ENCODE measurements around the gene CANT1.
"Not testable (repeated sequence)": the region's sequence is repeated elsewhere in the genome, so short reads cannot be mapped to it uniquely, and the experiment has no call there.

DNA sequence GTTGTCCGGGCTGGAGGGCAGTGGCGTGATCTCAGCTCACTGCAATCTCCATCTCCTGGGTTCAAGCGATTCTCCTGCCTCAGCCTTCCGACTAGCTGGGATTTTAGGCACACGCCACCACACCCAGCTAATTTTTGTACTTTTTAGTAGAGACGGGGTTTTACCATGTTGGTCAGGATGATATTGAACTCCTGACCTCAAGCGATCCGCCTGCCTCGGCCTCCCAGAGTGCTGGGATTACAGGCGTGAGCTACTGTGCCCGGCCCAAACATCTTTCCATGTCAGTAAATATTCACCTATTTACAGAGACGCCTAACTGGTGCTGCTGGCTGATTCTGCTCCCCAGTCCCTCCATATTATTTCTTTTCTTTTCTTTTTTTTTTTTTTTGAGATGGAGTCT, 21.1 kb upstream of the CANT1 start:
- TF ChIP-seq, protein P1, sequence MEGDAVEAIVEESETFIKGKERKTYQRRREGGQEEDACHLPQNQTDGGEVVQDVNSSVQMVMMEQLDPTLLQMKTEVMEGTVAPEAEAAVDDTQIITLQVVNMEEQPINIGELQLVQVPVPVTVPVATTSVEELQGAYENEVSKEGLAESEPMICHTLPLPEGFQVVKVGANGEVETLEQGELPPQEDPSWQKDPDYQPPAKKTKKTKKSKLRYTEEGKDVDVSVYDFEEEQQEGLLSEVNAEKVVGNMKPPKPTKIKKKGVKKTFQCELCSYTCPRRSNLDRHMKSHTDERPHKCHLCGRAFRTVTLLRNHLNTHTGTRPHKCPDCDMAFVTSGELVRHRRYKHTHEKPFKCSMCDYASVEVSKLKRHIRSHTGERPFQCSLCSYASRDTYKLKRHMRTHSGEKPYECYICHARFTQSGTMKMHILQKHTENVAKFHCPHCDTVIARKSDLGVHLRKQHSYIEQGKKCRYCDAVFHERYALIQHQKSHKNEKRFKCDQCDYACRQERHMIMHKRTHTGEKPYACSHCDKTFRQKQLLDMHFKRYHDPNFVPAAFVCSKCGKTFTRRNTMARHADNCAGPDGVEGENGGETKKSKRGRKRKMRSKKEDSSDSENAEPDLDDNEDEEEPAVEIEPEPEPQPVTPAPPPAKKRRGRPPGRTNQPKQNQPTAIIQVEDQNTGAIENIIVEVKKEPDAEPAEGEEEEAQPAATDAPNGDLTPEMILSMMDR (IDR thresholded peaks at IDR 0.05): not testable (repeated sequence)
- not testable (repeated sequence) for TF ChIP-seq POLR2AphosphoS5 (IDR thresholded peaks at IDR 0.05)

All from stomach (tissue), 4 donors.